HepG2 (cell line): ENCODE data around the gene MACROD2.

ENCODE experiments used
- ATF7 ChIP-seq, 2 experiments: fragments of 450-650 bp in 1 of 2; sonication (generic) in 1 of 2; formaldehyde crosslinking in 1 of 2; IDR thresholded peaks; 2 replicates each; pipeline versions ENCODE4 v1.4.0 to v1.6.1; 2016 to 2020; ENCODE audit warnings: antibody characterized with exemption in 1 of 2, mild to moderate bottlenecking in 1 of 2, missing genetic modification reagents in 1 of 2
- HCFC1 ChIP-seq: fragments of 150-350 bp; IDR thresholded peaks from 2 replicates; pipeline ENCODE4 v1.6.1; 2014; ENCODE audit warnings: low read depth, low read length
- HDAC2 ChIP-seq: sonication (generic); formaldehyde crosslinking; IDR thresholded peaks from 2 replicates; pipeline ENCODE4 v1.4.0; 2020; ENCODE audit warnings: missing genetic modification reagents
- IKZF1 ChIP-seq: fragments of 450-650 bp; IDR thresholded peaks from 2 replicates; pipeline ENCODE4 v1.7.1; 2016
- RAD51 ChIP-seq: fragments of 450-650 bp; IDR thresholded peaks from 2 replicates; pipeline ENCODE4 v1.6.1; 2016; ENCODE audit warnings: borderline replicate concordance
- SRSF9 ChIP-seq: fragments of 200-400 bp; formaldehyde crosslinking; IDR thresholded peaks from 2 replicates; pipeline ENCODE4 v1.6.1; 2018; ENCODE audit warnings: borderline replicate concordance, mild to moderate bottlenecking, low read depth, low read length; ENCODE audit not compliant: insufficient read depth, poor library complexity, severe bottlenecking
- ZNF160 ChIP-seq: sonication (generic); formaldehyde crosslinking; IDR thresholded peaks from 2 replicates; pipeline ENCODE4 v1.8.0; 2022; ENCODE audit warnings: mild to moderate bottlenecking, inconsistent platforms, missing genetic modification reagents
- TF ChIP-seq, protein P1 (sequence below): sonication (generic); formaldehyde crosslinking; IDR thresholded peaks from 2 replicates; pipeline ENCODE4 v1.4.0; 2020; ENCODE audit warnings: missing genetic modification reagents
- TF ChIP-seq, protein P2 (sequence below): sonication (generic); formaldehyde crosslinking; IDR thresholded peaks from 2 replicates; pipeline ENCODE4 v1.5.0; 2020; ENCODE audit warnings: mild to moderate bottlenecking, missing genetic modification reagents, moderate library complexity
- TF ChIP-seq, protein P3 (sequence below): sonication (generic); formaldehyde crosslinking; IDR thresholded peaks from 2 replicates; pipeline ENCODE4 v1.8.1; 2022; ENCODE audit warnings: mild to moderate bottlenecking, missing genetic modification reagents
- TF ChIP-seq, protein P4 (sequence below): IDR thresholded peaks from 2 replicates; pipeline ENCODE4 v1.6.1; 2016; ENCODE audit warnings: missing compliant biosample characterization, missing genetic modification reagents, borderline replicate concordance

DNA sequence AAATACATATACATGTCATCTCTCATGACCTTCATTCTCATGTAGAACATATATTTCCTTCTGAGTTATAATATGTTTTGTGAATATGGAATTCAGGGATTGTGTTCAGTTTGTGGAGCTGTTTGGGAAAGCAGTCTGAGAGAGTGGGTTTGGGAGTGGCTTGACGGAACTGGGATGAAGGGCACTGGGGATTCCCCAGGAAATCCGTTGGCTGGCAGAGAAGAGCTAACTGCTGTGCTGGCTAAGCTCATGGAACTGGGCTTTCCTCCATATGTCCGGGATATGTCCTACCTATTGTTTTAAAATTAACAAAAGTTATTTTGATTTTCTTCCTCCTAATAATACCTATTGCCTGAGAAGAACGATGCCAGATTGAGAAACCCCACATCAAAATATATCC is 701.6 kb downstream of the MACROD2 start:
- TF ChIP-seq, protein P1, sequence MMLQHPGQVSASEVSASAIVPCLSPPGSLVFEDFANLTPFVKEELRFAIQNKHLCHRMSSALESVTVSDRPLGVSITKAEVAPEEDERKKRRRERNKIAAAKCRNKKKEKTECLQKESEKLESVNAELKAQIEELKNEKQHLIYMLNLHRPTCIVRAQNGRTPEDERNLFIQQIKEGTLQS (CRISPR knock-in tag), result no peak
- TF ChIP-seq ZNF160 (no peak), ATF7 (IDR thresholded peaks at IDR 0.05) (no peak), ATF7 (CRISPR knock-in tag; IDR thresholded peaks at IDR 0.05) (no peak), HDAC2 (CRISPR knock-in tag) (no peak), RAD51 (no peak), HCFC1 (no peak), IKZF1 (no peak), SRSF9 (no peak)
- TF ChIP-seq, protein P2, sequence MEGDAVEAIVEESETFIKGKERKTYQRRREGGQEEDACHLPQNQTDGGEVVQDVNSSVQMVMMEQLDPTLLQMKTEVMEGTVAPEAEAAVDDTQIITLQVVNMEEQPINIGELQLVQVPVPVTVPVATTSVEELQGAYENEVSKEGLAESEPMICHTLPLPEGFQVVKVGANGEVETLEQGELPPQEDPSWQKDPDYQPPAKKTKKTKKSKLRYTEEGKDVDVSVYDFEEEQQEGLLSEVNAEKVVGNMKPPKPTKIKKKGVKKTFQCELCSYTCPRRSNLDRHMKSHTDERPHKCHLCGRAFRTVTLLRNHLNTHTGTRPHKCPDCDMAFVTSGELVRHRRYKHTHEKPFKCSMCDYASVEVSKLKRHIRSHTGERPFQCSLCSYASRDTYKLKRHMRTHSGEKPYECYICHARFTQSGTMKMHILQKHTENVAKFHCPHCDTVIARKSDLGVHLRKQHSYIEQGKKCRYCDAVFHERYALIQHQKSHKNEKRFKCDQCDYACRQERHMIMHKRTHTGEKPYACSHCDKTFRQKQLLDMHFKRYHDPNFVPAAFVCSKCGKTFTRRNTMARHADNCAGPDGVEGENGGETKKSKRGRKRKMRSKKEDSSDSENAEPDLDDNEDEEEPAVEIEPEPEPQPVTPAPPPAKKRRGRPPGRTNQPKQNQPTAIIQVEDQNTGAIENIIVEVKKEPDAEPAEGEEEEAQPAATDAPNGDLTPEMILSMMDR (CRISPR knock-in tag), result no peak
- TF ChIP-seq, protein P3, sequence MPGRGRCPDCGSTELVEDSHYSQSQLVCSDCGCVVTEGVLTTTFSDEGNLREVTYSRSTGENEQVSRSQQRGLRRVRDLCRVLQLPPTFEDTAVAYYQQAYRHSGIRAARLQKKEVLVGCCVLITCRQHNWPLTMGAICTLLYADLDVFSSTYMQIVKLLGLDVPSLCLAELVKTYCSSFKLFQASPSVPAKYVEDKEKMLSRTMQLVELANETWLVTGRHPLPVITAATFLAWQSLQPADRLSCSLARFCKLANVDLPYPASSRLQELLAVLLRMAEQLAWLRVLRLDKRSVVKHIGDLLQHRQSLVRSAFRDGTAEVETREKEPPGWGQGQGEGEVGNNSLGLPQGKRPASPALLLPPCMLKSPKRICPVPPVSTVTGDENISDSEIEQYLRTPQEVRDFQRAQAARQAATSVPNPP, result no peak
- TF ChIP-seq, protein P4, sequence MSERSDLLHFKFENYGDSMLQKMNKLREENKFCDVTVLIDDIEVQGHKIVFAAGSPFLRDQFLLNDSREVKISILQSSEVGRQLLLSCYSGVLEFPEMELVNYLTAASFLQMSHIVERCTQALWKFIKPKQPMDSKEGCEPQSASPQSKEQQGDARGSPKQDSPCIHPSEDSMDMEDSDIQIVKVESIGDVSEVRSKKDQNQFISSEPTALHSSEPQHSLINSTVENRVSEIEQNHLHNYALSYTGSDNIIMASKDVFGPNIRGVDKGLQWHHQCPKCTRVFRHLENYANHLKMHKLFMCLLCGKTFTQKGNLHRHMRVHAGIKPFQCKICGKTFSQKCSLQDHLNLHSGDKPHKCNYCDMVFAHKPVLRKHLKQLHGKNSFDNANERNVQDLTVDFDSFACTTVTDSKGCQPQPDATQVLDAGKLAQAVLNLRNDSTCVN (CRISPR knock-in tag), result no peak
